IMR-90 (cell line): ENCODE measurements around the gene RAB3C. TPM values are rescaled to one million over a fixed set of nuclear protein-coding genes. Genes with fewer than 3 reads are reported as not detected.

Source experiments
- ATAC-seq: fragments of 200-7000 bp; cut with Tn5 transposase; 2 replicates; pipeline ENCODE4 v1.9.1; 2020; ENCODE audit warnings: low read depth, mild to moderate bottlenecking, moderate library complexity
- BruUV-seq: library from RNA; stranded (reverse); fragments of 400-500 nt; replicated peaks from 2 replicates; lab custom pipeline; 2021; lab: Mats Ljungman, UMichigan
- CTCF ChIA-PET: fragments of 300-600 bp; formaldehyde crosslinking; extraction: SDS; loops from one replicate; lab custom pipeline; 2021; ENCODE audit warnings: antibody characterized with exemption; lab: Yijun Ruan, JAX
- POLR2A ChIA-PET: fragments of 300-600 bp; sonication (Branson Sonifier 250); formaldehyde crosslinking; loops from one replicate; lab custom pipeline; 2022; ENCODE audit warnings: antibody characterized with exemption; ENCODE audit not compliant: unreplicated experiment; lab: Charles Lee
- DNase-seq: peaks from one replicate; pipeline ENCODE4 v3.0.0; 2013
- H2AFZ ChIP-seq: replicated peaks from 2 replicates; pipeline ENCODE3; 2013; ENCODE audit warnings: low read length, mild to moderate bottlenecking; ENCODE audit not compliant: poor library complexity
- H2AK5ac ChIP-seq: 2 replicates; pipeline ENCODE4 v1.6.1; 2013; ENCODE audit warnings: low read depth, low read length, inconsistent platforms
- H2AK9ac ChIP-seq: replicated peaks from 2 replicates; pipeline ENCODE3; 2013; ENCODE audit warnings: mild to moderate bottlenecking, low read depth, low read length, moderate library complexity; ENCODE audit not compliant: poor library complexity
- H2BK120ac ChIP-seq: 2 replicates; pipeline ENCODE4 v1.6.1; 2013; ENCODE audit warnings: low read depth, low read length, inconsistent platforms
- H2BK15ac ChIP-seq: 3 replicates; pipeline ENCODE4 v1.6.1; 2013; ENCODE audit warnings: low read depth, low read length, inconsistent platforms
- H2BK20ac ChIP-seq: 2 replicates; pipeline ENCODE4 v1.6.1; 2013; ENCODE audit warnings: low read depth, mild to moderate bottlenecking, inconsistent platforms, low read length, moderate library complexity
- H2BK5ac ChIP-seq: 2 replicates; pipeline ENCODE4 v1.6.1; 2013; ENCODE audit warnings: mild to moderate bottlenecking, low read depth, low read length, inconsistent platforms; ENCODE audit not compliant: poor library complexity, severe bottlenecking
- H3K14ac ChIP-seq: replicated peaks from 2 replicates; pipeline ENCODE4 v1.6.1; 2013; ENCODE audit warnings: low read depth, low read length, inconsistent platforms
- H3K18ac ChIP-seq: 2 replicates; pipeline ENCODE4 v1.6.1; 2013; ENCODE audit warnings: low read depth, low read length, control low read depth
- H3K23ac ChIP-seq: 2 replicates; pipeline ENCODE4 v1.6.1; 2013; ENCODE audit warnings: low read depth, low read length, inconsistent platforms
- H3K27ac ChIP-seq: 2 replicates; pipeline ENCODE4 v1.5.1; 2013; ENCODE audit warnings: mild to moderate bottlenecking, control low read depth, low read length; ENCODE audit not compliant: insufficient read depth
- H3K27me3 ChIP-seq: 2 replicates; pipeline ENCODE4 v1.6.1; 2013; ENCODE audit warnings: low read length; ENCODE audit not compliant: control insufficient read depth, insufficient read depth
- H3K36me3 ChIP-seq: 2 replicates; pipeline ENCODE4 v1.6.1; 2013; ENCODE audit warnings: low read length, mixed read lengths; ENCODE audit not compliant: control insufficient read depth, insufficient read depth
- H3K4ac ChIP-seq: 2 replicates; pipeline ENCODE4 v1.6.1; 2013; ENCODE audit warnings: low read depth, low read length, inconsistent platforms
- H3K4me1 ChIP-seq: 2 replicates; pipeline ENCODE4 v1.6.1; 2013; ENCODE audit warnings: low read length, mixed read lengths; ENCODE audit not compliant: control insufficient read depth, insufficient read depth
- H3K4me2 ChIP-seq: 2 replicates; pipeline ENCODE4 v1.6.1; 2013; ENCODE audit warnings: low read depth, mild to moderate bottlenecking, control low read depth, low read length, moderate library complexity
- H3K4me3 ChIP-seq: 2 replicates; pipeline ENCODE4 v1.5.1; 2013; ENCODE audit warnings: low read depth, mild to moderate bottlenecking, control low read depth, low read length, moderate library complexity; ENCODE audit not compliant: insufficient read depth
- H3K56ac ChIP-seq: 2 replicates; pipeline ENCODE4 v1.6.1; 2013; ENCODE audit warnings: low read length, inconsistent platforms; ENCODE audit not compliant: insufficient read depth; ENCODE audit errors: extremely low read depth
- H3K79me1 ChIP-seq, 2 experiments: 2 replicates each; pipeline ENCODE4 v1.6.1; 2013; ENCODE audit warnings: low read length in 2 of 2, inconsistent platforms in 1 of 2, low read depth in 1 of 2
- H3K9ac ChIP-seq: 2 replicates; pipeline ENCODE4 v1.6.1; 2013; ENCODE audit warnings: low read depth, low read length, control low read depth
- H3K9me1 ChIP-seq: 2 replicates; pipeline ENCODE4 v1.6.1; 2013; ENCODE audit warnings: low read length, inconsistent platforms; ENCODE audit not compliant: insufficient read depth
- H3K9me3 ChIP-seq: 2 replicates; pipeline ENCODE4 v1.6.1; 2013; ENCODE audit warnings: low read length; ENCODE audit not compliant: control insufficient read depth, insufficient read depth
- H4K20me1 ChIP-seq: 2 replicates; pipeline ENCODE4 v1.6.1; 2013; ENCODE audit warnings: low read length, inconsistent platforms; ENCODE audit not compliant: insufficient read depth
- H4K5ac ChIP-seq: 2 replicates; pipeline ENCODE4 v1.6.1; 2013; ENCODE audit warnings: mild to moderate bottlenecking, low read depth, low read length, control low read depth
- H4K8ac ChIP-seq, 2 experiments: 2 replicates each; pipeline ENCODE4 v1.6.1; 2013; ENCODE audit warnings: low read depth in 2 of 2, low read length in 2 of 2, control low read depth in 1 of 2, inconsistent platforms in 1 of 2
- H4K91ac ChIP-seq: 2 replicates; pipeline ENCODE4 v1.6.1; 2013; ENCODE audit warnings: low read depth, low read length, inconsistent platforms; ENCODE audit not compliant: insufficient read depth
- CHD1 ChIP-seq: IDR thresholded peaks from 2 replicates; pipeline ENCODE4 v1.6.1; 2012; ENCODE audit warnings: low read depth, low read length, improper control_type of control experiment
- SMC3 ChIP-seq: fragments of 150-350 bp; IDR thresholded peaks from 2 replicates; pipeline ENCODE4 v1.6.1; 2016; ENCODE audit warnings: low read depth, mild to moderate bottlenecking, antibody characterized with exemption, low read length, moderate library complexity
- WGBS, 2 experiments: methylation state at CpG; one replicate each; pipeline versions ENCODE4 v1.1.5 to v1.1.7; 2013; ENCODE audit warnings: missing lambda C conversion rate in 2 of 2; ENCODE audit not compliant: insufficient read length in 1 of 2; ENCODE audit errors: extremely low coverage in 2 of 2; 5-methylcytosine and 5-hydroxymethylcytosine counted together
- dilution Hi-C: fragments of 300-500 bp; cut with HindIII; formaldehyde crosslinking; loops from one replicate; pipeline ENCODE4 v1.14.3; 2018; ENCODE audit warnings: low sequenced_read_pairs; ENCODE audit not compliant: unreplicated experiment
- in situ Hi-C: fragments of 300-500 bp; cut with MboI; formaldehyde crosslinking; loops from 3 replicates; pipeline ENCODE4 v1.14.3; 2019; ENCODE audit warnings: low sequenced_read_pairs, inconsistent platforms, mixed read lengths
- intact Hi-C: fragments of 100-400 bp; cut with micrococcal nuclease; formaldehyde crosslinking; loops from 2 replicates; pipeline ENCODE4 v1.10.0; 2022
- polyA plus RNA-seq, 3 experiments: library from polyadenylated mRNA; depleted of rRNA; stranded (reverse); fragments of >200 nt; gene quantifications; 2 replicates each; pipeline ENCODE4 v1.2.3, GENCODE V29; 2012; ENCODE audit warnings: low replicate concordance in 1 of 3
- total RNA-seq: library from RNA; depleted of rRNA; stranded (reverse); fragments of >200 nt; gene quantifications from 2 replicates; pipeline ENCODE4 v1.2.3, GENCODE V29; 2012
- TF ChIP-seq, protein P1 (sequence below): fragments of 150-350 bp; IDR thresholded peaks from 2 replicates; pipeline ENCODE4 v1.6.1; 2017; ENCODE audit warnings: mild to moderate bottlenecking, antibody characterized with exemption, low read length, low read depth

RAB3C gene
- total and polyA plus RNA-seq, 2 of the 4 experiments (the other 2 are of a cell fraction): not detected

DNA sequence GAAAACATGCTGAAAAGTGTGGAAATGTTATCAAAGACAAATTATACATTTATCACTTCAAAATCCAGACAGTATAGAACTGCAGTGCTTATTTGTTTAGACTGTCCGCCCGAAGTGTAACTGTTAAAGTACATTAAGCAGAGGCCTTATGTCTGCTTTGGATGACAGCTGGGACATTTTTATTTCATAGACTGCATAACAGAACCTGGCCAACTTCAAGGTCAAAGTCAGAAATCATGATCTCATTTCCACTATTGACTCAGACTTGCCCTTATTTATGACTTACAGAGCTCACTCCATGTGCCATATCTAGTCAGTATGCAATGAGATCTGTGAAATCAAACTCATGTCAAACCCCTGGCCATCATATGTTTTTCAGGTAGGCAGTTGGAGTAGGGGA lies 87.7 kb downstream of the RAB3C start:
- Histone ChIP-seq H3K14ac (no peak overlapping the region), H4K20me1 (no peaks in the 10 kb centered on the region), H3K56ac (no peak overlapping the region), H3K4me2 (no peak overlapping the region), H3K9me1 (no peaks in the 10 kb centered on the region), H2AK5ac (no peak overlapping the region), H4K8ac (no peak overlapping the region), H2BK120ac (no peak overlapping the region), H2AK9ac (no peak overlapping the region), H3K4me1 (no peaks in the 10 kb centered on the region), H3K4me3 (no peak overlapping the region), H2BK15ac (no peak overlapping the region), H3K27ac (no peak overlapping the region), H4K91ac (no peak overlapping the region), H3K23ac (no peak overlapping the region), H2AFZ (no peak overlapping the region), H3K9ac (no peak overlapping the region), H3K27me3 (no peaks in the 10 kb centered on the region), H3K4ac (no peak overlapping the region), H3K79me1 (no peaks in the 10 kb centered on the region), H3K9me3 (no peaks in the 10 kb centered on the region), H4K5ac (no peak overlapping the region), H2BK5ac (no peak overlapping the region), H2BK20ac (no peak overlapping the region), H3K36me3 (no peaks in the 10 kb centered on the region), H3K18ac (no peak overlapping the region)
- no peak for ATAC-seq
- DNase-seq: no peak
- intact Hi-C loops (no loop called here), dilution Hi-C loops (no loop called here), in situ Hi-C loops (no loop called here)
- TF ChIP-seq, protein P1, sequence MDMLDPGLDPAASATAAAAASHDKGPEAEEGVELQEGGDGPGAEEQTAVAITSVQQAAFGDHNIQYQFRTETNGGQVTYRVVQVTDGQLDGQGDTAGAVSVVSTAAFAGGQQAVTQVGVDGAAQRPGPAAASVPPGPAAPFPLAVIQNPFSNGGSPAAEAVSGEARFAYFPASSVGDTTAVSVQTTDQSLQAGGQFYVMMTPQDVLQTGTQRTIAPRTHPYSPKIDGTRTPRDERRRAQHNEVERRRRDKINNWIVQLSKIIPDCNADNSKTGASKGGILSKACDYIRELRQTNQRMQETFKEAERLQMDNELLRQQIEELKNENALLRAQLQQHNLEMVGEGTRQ: no peak
- no peak for TF ChIP-seq CHD1
- no peak for TF ChIP-seq SMC3
- BruUV-seq: no TSS peak
- POLR2A ChIA-PET: no interaction called here
- WGBS, 2 experiments: 0% methylated on average over 2 of the region's 2 CpGs; no CpG with 5 or more reads in 1 of the 2 experiments
- CTCF ChIA-PET: no interaction called here
